Activated naive CD4-positive, alpha-beta T cell treated with Interleukin-2 at 50 U/mL for 16 hours (primary cell): ENCODE data around the gene TUBAL3.

ENCODE experiments used
- DNase-seq: peaks from one replicate; pipeline ENCODE4 v3.0.0-alpha.2; 2020

Gene TUBAL3

GRCh38 chr10:5373891-5374611 lies 30.6 kb downstream of the TUBAL3 start:
- no peak for DNase-seq

- DNase-seq, result no peak
Observed at GRCh38 chr10:5373307-5373706, 31.3 kb downstream of the TUBAL3 start.

- no peak for DNase-seq
Observed at GRCh38 chr10:5370493-5371352, 33.9 kb downstream of the TUBAL3 start.

- no peak for DNase-seq
Observed at GRCh38 chr10:5369362-5370158, 35.1 kb downstream of the TUBAL3 start.

- DNase-seq, result no peak
Observed at GRCh38 chr10:5365928-5366327, 38.7 kb downstream of the TUBAL3 start.

GRCh38 chr10:5364890-5365338 lies 39.7 kb downstream of the TUBAL3 start, which contains the start of gene UCN3:
TSS of gene UCN3 (plus strand) at chr10:5364966. CDS start at chr10:5373721, 8,755 bp downstream.
- no peak for DNase-seq

- DNase-seq, result no peak
Observed at GRCh38 chr10:5364374-5364773, 40.3 kb downstream of the TUBAL3 start.

GRCh38 chr10:5362873-5363272 lies 41.8 kb downstream of the TUBAL3 start:
- DNase-seq, result no peak

- no peak for DNase-seq
Observed at GRCh38 chr10:5361966-5362365, 42.7 kb downstream of the TUBAL3 start.

GRCh38 chr10:5360318-5360915 lies 44.2 kb downstream of the TUBAL3 start:
- no peak for DNase-seq

GRCh38 chr10:5356302-5356763 lies 48.3 kb downstream of the TUBAL3 start:
- no peak for DNase-seq

- no peak for DNase-seq
Observed at GRCh38 chr10:5355594-5356301, 48.9 kb downstream of the TUBAL3 start.

GRCh38 chr10:5354068-5354467 lies 50.6 kb downstream of the TUBAL3 start:
- no peak for DNase-seq

GRCh38 chr10:5349362-5349761 lies 55.3 kb downstream of the TUBAL3 start:
- DNase-seq, result no peak

- DNase-seq, result no peak
Observed at GRCh38 chr10:5346881-5347280, 57.7 kb downstream of the TUBAL3 start.

- DNase-seq, result no peak
Observed at GRCh38 chr10:5344746-5345145, 59.9 kb downstream of the TUBAL3 start.

- no peak for DNase-seq
Observed at GRCh38 chr10:5343979-5344378, 60.6 kb downstream of the TUBAL3 start.

GRCh38 chr10:5343561-5343960 lies 61.1 kb downstream of the TUBAL3 start:
- DNase-seq, result no peak
